Spleen (tissue), 7 donors: ENCODE data around the gene ZSWIM8.

Experiments
- POLR2A ChIP-seq, 3 donors: fragments of 450-650 bp; IDR thresholded peaks; one replicate each; pipeline ENCODE4 v1.5.1; 2017; ENCODE audit warnings: antibody characterized with exemption in 3 of 3, mild to moderate bottlenecking in 1 of 3
- POLR2AphosphoS5 ChIP-seq, 3 donors: sonication (generic); formaldehyde crosslinking; IDR thresholded peaks; one replicate each; pipeline ENCODE4 v1.5.1; 2017; ENCODE audit warnings: antibody characterized with exemption in 3 of 3
- TF ChIP-seq, protein P1 (sequence below), 11 experiments: fragments of 200-600 bp in 7 of 11; fragments of 450-650 bp in 4 of 11; sonication (generic) in 4 of 11; IDR thresholded peaks in 8 of 11; conservative IDR thresholded peaks in 3 of 11; 1 replicate in 7 of 11; 2 replicates in 4 of 11; pipeline versions ENCODE4 v1.4.0 to v1.8.0; 2016 to 2021; ENCODE audit warnings: antibody characterized with exemption in 11 of 11, inconsistent platforms in 4 of 11, mild to moderate bottlenecking in 1 of 11
- donor health status: DM: no; HTN: no; CAD: no; lungs with moderate emphysema.
- donor health status: DM: no; HTN: no; CAD: no.
- donor health status: DM: no; HTN: no; CAD: no.

DNA sequence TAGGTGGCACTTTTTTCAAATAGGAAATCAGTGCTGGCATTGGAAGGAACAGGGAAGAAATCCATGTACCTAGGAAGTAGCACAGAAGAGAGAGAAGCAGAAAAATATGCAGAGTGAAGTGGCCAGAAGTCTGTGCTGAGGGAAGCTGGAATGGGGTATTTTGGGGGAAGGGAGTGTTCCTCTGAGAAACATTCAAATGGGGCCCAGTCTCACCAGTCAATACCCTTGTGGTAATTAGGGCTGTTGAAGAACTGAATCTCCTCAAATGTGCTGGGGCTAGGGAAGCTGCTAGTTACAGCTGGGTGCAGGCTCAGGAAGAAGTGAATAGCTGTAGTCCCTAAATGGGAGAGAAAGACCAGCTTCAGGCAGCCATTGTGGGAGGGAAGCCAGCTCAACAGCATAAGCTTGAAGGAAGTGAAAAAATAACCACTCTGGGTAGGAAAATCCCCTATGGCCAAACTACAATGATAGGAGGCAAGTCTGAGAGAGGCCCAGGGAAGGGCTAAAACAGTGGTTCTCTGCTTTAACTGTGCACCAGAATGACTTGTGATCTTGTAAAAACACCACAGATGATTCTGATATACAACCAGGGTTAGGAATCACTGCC lies 18.4 kb downstream of the ZSWIM8 start:
- TF ChIP-seq, protein P1, sequence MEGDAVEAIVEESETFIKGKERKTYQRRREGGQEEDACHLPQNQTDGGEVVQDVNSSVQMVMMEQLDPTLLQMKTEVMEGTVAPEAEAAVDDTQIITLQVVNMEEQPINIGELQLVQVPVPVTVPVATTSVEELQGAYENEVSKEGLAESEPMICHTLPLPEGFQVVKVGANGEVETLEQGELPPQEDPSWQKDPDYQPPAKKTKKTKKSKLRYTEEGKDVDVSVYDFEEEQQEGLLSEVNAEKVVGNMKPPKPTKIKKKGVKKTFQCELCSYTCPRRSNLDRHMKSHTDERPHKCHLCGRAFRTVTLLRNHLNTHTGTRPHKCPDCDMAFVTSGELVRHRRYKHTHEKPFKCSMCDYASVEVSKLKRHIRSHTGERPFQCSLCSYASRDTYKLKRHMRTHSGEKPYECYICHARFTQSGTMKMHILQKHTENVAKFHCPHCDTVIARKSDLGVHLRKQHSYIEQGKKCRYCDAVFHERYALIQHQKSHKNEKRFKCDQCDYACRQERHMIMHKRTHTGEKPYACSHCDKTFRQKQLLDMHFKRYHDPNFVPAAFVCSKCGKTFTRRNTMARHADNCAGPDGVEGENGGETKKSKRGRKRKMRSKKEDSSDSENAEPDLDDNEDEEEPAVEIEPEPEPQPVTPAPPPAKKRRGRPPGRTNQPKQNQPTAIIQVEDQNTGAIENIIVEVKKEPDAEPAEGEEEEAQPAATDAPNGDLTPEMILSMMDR (IDR thresholded peaks at IDR 0.05 in 8 of 11, conservative IDR thresholded peaks at IDR 0.05 in 3 of 11), result no peak
- TF ChIP-seq POLR2A (IDR thresholded peaks at IDR 0.05) (no peak), POLR2AphosphoS5 (IDR thresholded peaks at IDR 0.05) (peak in 1 of 3 donors; percentile 23)
